GM12878 (cell line): ENCODE measurements around the gene KBTBD7. TPM values are rescaled to one million over a fixed set of nuclear protein-coding genes. Genes with fewer than 3 reads are reported as not detected.

Source experiments
- ATAC-seq: fragments of 200-7000 bp; cut with Tn5 transposase; 3 replicates; pipeline ENCODE4 v1.9.1; 2020; ENCODE audit warnings: mild to moderate bottlenecking, moderate library complexity
- BruUV-seq: library from RNA; stranded (reverse); fragments of 400-500 nt; replicated peaks from 2 replicates; lab custom pipeline; 2021; lab: Mats Ljungman, UMichigan
- CTCF ChIA-PET: fragments of 300-600 bp; sonication (Branson Sonifier 250); formaldehyde crosslinking; extraction: SDS; loops from one replicate; lab custom pipeline; 2021; ENCODE audit warnings: inconsistent platforms; lab: Yijun Ruan, JAX
- POLR2A ChIA-PET: fragments of 350-600 bp; formaldehyde crosslinking; extraction: SDS; loops from one replicate; lab custom pipeline; 2021; ENCODE audit warnings: inconsistent platforms; lab: Charles Lee
- RAD21 ChIA-PET: fragments of 300-600 bp; sonication (Branson Sonifier 250); formaldehyde crosslinking; loops from one replicate; lab custom pipeline; 2023; ENCODE audit warnings: antibody characterized with exemption; ENCODE audit not compliant: unreplicated experiment; lab: Charles Lee
- SMC1A ChIA-PET: fragments of 300-600 bp; sonication (Branson Sonifier 250); formaldehyde crosslinking; loops from one replicate; lab custom pipeline; 2023; ENCODE audit not compliant: unreplicated experiment, uncharacterized antibody; lab: Charles Lee
- DNase-seq: peaks from one replicate; pipeline ENCODE4 v3.0.0-alpha.2; 2011; ENCODE audit warnings: low read depth, low spot score
- FAIRE-seq: peaks from 3 replicates; lab custom pipeline; 2011; peaks lifted over from hg19 to GRCh38; lab: Jason Lieb, UNC
- H2AFZ ChIP-seq: 2 replicates; pipeline ENCODE4 v1.6.0; 2011; ENCODE audit warnings: low read depth, low read length, control low read depth; ENCODE audit not compliant: control insufficient read depth
- H3K27ac ChIP-seq: 2 replicates; pipeline ENCODE4 v1.5.1; 2011; ENCODE audit warnings: control low read depth; ENCODE audit not compliant: control insufficient read depth, insufficient read depth
- H3K27me3 ChIP-seq, 2 experiments: replicated peaks in 1 of 2; 2 replicates each; pipeline versions ENCODE4 v1.6.0 to v1.6.1; 2011; ENCODE audit warnings: low read length in 1 of 2; ENCODE audit not compliant: control insufficient read depth in 2 of 2, insufficient read depth in 2 of 2
- H3K36me3 ChIP-seq, 2 experiments: 2 replicates each; pipeline ENCODE4 v1.5.1; 2011; ENCODE audit warnings: low read length in 1 of 2; ENCODE audit not compliant: control insufficient read depth in 2 of 2, insufficient read depth in 2 of 2
- H3K4me1 ChIP-seq: 2 replicates; pipeline ENCODE4 v1.6.1; 2011; ENCODE audit warnings: mild to moderate bottlenecking, low read length, moderate library complexity, mixed read lengths; ENCODE audit not compliant: control insufficient read depth, insufficient read depth
- H3K4me2 ChIP-seq: 2 replicates; pipeline ENCODE4 v1.6.0; 2011; ENCODE audit warnings: control low read depth; ENCODE audit not compliant: control insufficient read depth, insufficient read depth
- H3K4me3 ChIP-seq: fragments of 200-600 bp; sonication (generic); 2 replicates; pipeline ENCODE4 v1.5.1; 2016
- H3K79me2 ChIP-seq: 2 replicates; pipeline ENCODE4 v1.6.0; 2011; ENCODE audit warnings: low read length; ENCODE audit not compliant: control insufficient read depth, insufficient read depth
- H3K9ac ChIP-seq: 2 replicates; pipeline ENCODE4 v1.8.0; 2011; ENCODE audit warnings: low read length, control low read depth, mixed read lengths; ENCODE audit not compliant: control insufficient read depth, insufficient read depth
- H3K9me3 ChIP-seq: replicated peaks from 3 replicates; pipeline ENCODE4 v1.5.1; 2011; ENCODE audit warnings: mild to moderate bottlenecking, low read length; ENCODE audit not compliant: control insufficient read depth, insufficient read depth
- H4K20me1 ChIP-seq: 2 replicates; pipeline ENCODE4 v1.6.0; 2011; ENCODE audit not compliant: control insufficient read depth, insufficient read depth
- CHD4 ChIP-seq: fragments of 200-600 bp; sonication (generic); IDR thresholded peaks from 2 replicates; pipeline ENCODE4 v1.6.1; 2016; ENCODE audit warnings: mild to moderate bottlenecking
- MEF2A ChIP-seq: IDR thresholded peaks from 2 replicates; pipeline ENCODE4 v1.6.1; 2011; ENCODE audit warnings: low read depth, mild to moderate bottlenecking, low read length, moderate library complexity; ENCODE audit not compliant: insufficient read depth
- NBN ChIP-seq: fragments of 450-650 bp; IDR thresholded peaks from 2 replicates; pipeline ENCODE4 v1.6.1; 2016
- POLR2AphosphoS5 ChIP-seq: IDR thresholded peaks from 2 replicates; pipeline ENCODE4 v1.6.1; 2011; ENCODE audit warnings: mild to moderate bottlenecking, low read length, inconsistent platforms
- SMAD1 ChIP-seq: fragments of 450-650 bp; IDR thresholded peaks from 2 replicates; pipeline ENCODE4 v1.6.1; 2018; ENCODE audit warnings: mild to moderate bottlenecking, low read depth; ENCODE audit not compliant: partially characterized antibody
- SREBF2 ChIP-seq: IDR thresholded peaks from 2 replicates; pipeline ENCODE4 v1.6.1; 2012; ENCODE audit warnings: mild to moderate bottlenecking, low read length
- YY1 ChIP-seq: IDR thresholded peaks from 2 replicates; pipeline ENCODE4 v1.6.1; 2011; ENCODE audit warnings: low read depth, mild to moderate bottlenecking, low read length
- WGBS: methylation state at CpG from one replicate; pipeline ENCODE4 v1.1.6; 2016; ENCODE audit warnings: low lambda C conversion rate; ENCODE audit not compliant: insufficient replicate concordance, insufficient coverage; ENCODE audit errors: missing lambda C conversion rate; 5-methylcytosine and 5-hydroxymethylcytosine counted together
- in situ Hi-C: fragments of 300-500 bp; cut with MboI; formaldehyde crosslinking; loops from 9 replicates; pipeline ENCODE4 v1.14.3; 2018; ENCODE audit warnings: mixed read lengths
- intact Hi-C: fragments of 100-400 bp; cut with micrococcal nuclease; formaldehyde crosslinking; loops from one replicate; pipeline ENCODE4 v1.14.2; 2022; ENCODE audit not compliant: unreplicated experiment
- polyA plus RNA-seq, 11 experiments: library from polyadenylated mRNA; depleted of rRNA in 4 of 11; unstranded in 6 of 11; stranded (reverse) in 5 of 11; fragments of >200 nt; fragmentation: Nextera tagmentation in 4 of 11; fragmentation: Illumina TruSeq in 1 of 11; extraction: Ambion mirVana in 4 of 11; extraction: Trizol in 1 of 11; gene quantifications; 1 replicate in 1 of 11; 2 replicates in 10 of 11; pipeline versions ENCODE4 v1.2.1 to v1.2.3, GENCODE V29; 2011 to 2016; ENCODE audit warnings: inconsistent platforms in 2 of 11, missing spikeins in 2 of 11, low read depth in 1 of 11
- total RNA-seq, 4 experiments: library from RNA; depleted of rRNA in 3 of 4; stranded (reverse); fragments of >200 nt in 3 of 4; fragmentation: Illumina TruSeq in 1 of 4; extraction: Trizol in 1 of 4; gene quantifications; 2 replicates each; pipeline versions ENCODE4 v1.2.1 to v1.2.3, GENCODE V29; 2013 to 2021
- TF ChIP-seq, protein P1 (sequence below): fragments of 450-650 bp; IDR thresholded peaks from 2 replicates; pipeline ENCODE4 v1.6.1; 2017; ENCODE audit warnings: mild to moderate bottlenecking, moderate library complexity

Gene KBTBD7
- total and polyA plus RNA-seq, 10 of the 15 experiments (the other 5 are each of a cell fraction or from before 2014, with no cell fraction given): 1.8 to 6.0 (median 4.3) TPM

GRCh38 chr13:41232578-41233480, 38.5 kb upstream of the KBTBD7 start:
- CTCF ChIA-PET: interaction anchor here (0.7 to 1.8 kb wide), 5 partner anchors 10 to 213 kb away, joined by 4 to 10 read pairs (median 5); partner anchors contain the start of gene ELF1
- TF ChIP-seq MEF2A: no peak
- TF ChIP-seq, all 136 proteins: peak for 0
- DNase-seq (no peak), FAIRE-seq (no peak), ATAC-seq (peak; percentile 51)
- Histone ChIP-seq H3K27ac (peak overlapping the region; percentile 48), H2AFZ (0 out of 2 replicates have a peak overlapping the region, but pooled peaks have one; percentile 3), H3K27me3 (no peaks in the 10 kb centered on the region), H3K4me2 (peak overlapping the region; percentile 56; the same call in 1 of the 2 replicates), H4K20me1 (no peaks in the 10 kb centered on the region), H3K36me3 (peaks cover 0 to 4% of the 10 kb centered on the region in 2 experiments; a peak in 1 of 4 replicates), H3K4me1 (peaks cover 14% of the 10 kb centered on the region), H3K79me2 (no peaks in the 10 kb centered on the region), H3K9me3 (no peaks in the 10 kb centered on the region), H3K4me3 (no peak overlapping the region), H3K9ac (no peak overlapping the region)
- WGBS: 71% methylated on average over 4 of the region's 4 CpGs
- RAD21 ChIA-PET: interaction anchor here (1.6 to 2.1 kb wide), 3 partner anchors 10 to 80 kb away, joined by 3 to 9 read pairs (median 6); no protein-coding TSS in a partner anchor
- POLR2A ChIA-PET: interaction anchor here (0.5 to 1.5 kb wide), 3 partner anchors 172 to 265 kb away, joined by 3 read pairs; no protein-coding TSS in a partner anchor
- no TSS peak for BruUV-seq
- SMC1A ChIA-PET: interaction anchor here (0.8 to 2.9 kb wide), 11 partner anchors 10 to 455 kb away, joined by 3 to 8 read pairs (median 4); no protein-coding TSS in a partner anchor
- intact Hi-C loops (no loop called here), in situ Hi-C loops (no loop called here)

DNA sequence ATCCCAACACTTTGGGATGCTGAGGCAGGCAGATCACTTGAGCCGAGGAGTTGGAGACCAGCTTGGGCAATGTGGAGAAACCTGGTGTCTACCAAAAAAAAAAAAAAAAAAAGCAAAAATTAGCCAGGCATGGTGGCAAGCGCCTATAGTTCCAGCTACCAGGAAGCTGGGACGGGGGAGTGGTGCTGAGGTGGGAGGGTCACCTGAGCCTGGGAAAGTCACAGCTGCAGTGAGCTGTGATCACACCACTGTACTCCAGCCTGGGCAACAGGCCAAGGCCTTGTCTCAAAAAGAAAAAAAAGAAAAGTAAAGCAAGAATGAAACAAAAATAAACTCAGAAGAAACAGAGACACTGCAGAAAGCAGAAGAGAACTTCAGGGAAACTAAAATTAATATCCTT, 37.4 kb upstream of the KBTBD7 start:
- ATAC-seq (peak; percentile 72), DNase-seq (peak; percentile 24), FAIRE-seq (peak; percentile 27)
- Histone ChIP-seq H3K9me3 (no peaks in the 10 kb centered on the region), H3K4me1 (peaks cover 14% of the 10 kb centered on the region), H4K20me1 (no peaks in the 10 kb centered on the region), H3K27ac (no peak overlapping the region), H3K4me2 (no peak overlapping the region), H3K4me3 (no peak overlapping the region), H3K9ac (no peak overlapping the region), H2AFZ (no peak overlapping the region; the same call in 1 of the 2 replicates), H3K79me2 (no peaks in the 10 kb centered on the region), H3K36me3 (peaks cover 0 to 7% of the 10 kb centered on the region in 2 experiments; a peak in 1 of 4 replicates), H3K27me3 (no peaks in the 10 kb centered on the region)
- CTCF ChIA-PET: interaction anchor here (0.6 to 1.8 kb wide), 6 partner anchors 8 to 212 kb away, joined by 3 to 10 read pairs (median 4); partner anchors contain the start of gene ELF1
- RAD21 ChIA-PET: interaction anchor here (0.6 to 2.1 kb wide), 6 partner anchors 9 to 174 kb away, joined by 3 to 9 read pairs (median 4); no protein-coding TSS in a partner anchor
- intact Hi-C loops: no loop called here
- BruUV-seq: no TSS peak
- in situ Hi-C loops: no loop called here
- POLR2A ChIA-PET: interaction anchor here (0.6 to 1.5 kb wide), 6 partner anchors 30 to 178 kb away, joined by 3 to 7 read pairs (median 4); no protein-coding TSS in a partner anchor
- 36% methylated on average over 3 of the region's 3 CpGs for WGBS
- SMC1A ChIA-PET: interaction anchor here (0.6 to 2.9 kb wide), 15 partner anchors 9 to 454 kb away, joined by 3 to 8 read pairs (median 4); no protein-coding TSS in a partner anchor
- peak; percentile 55; the same call in 1 of the 2 replicates for TF ChIP-seq NBN
- TF ChIP-seq YY1: no peak
- TF ChIP-seq SREBF2: no peak
- TF ChIP-seq POLR2AphosphoS5: no peak
- no peak for TF ChIP-seq CHD4
- peak; percentile 27 for TF ChIP-seq SMAD1
- TF ChIP-seq, protein P1, sequence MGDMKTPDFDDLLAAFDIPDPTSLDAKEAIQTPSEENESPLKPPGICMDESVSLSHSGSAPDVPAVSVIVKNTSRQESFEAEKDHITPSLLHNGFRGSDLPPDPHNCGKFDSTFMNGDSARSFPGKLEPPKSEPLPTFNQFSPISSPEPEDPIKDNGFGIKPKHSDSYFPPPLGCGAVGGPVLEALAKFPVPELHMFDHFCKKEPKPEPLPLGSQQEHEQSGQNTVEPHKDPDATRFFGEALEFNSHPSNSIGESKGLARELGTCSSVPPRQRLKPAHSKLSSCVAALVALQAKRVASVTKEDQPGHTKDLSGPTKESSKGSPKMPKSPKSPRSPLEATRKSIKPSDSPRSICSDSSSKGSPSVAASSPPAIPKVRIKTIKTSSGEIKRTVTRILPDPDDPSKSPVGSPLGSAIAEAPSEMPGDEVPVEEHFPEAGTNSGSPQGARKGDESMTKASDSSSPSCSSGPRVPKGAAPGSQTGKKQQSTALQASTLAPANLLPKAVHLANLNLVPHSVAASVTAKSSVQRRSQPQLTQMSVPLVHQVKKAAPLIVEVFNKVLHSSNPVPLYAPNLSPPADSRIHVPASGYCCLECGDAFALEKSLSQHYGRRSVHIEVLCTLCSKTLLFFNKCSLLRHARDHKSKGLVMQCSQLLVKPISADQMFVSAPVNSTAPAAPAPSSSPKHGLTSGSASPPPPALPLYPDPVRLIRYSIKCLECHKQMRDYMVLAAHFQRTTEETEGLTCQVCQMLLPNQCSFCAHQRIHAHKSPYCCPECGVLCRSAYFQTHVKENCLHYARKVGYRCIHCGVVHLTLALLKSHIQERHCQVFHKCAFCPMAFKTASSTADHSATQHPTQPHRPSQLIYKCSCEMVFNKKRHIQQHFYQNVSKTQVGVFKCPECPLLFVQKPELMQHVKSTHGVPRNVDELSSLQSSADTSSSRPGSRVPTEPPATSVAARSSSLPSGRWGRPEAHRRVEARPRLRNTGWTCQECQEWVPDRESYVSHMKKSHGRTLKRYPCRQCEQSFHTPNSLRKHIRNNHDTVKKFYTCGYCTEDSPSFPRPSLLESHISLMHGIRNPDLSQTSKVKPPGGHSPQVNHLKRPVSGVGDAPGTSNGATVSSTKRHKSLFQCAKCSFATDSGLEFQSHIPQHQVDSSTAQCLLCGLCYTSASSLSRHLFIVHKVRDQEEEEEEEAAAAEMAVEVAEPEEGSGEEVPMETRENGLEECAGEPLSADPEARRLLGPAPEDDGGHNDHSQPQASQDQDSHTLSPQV: no peak
